Activated B cell treated with CpG ODN at 0.5 μM for 24 hours (primary cell): ENCODE results near the gene CHD6. TPM values are rescaled to one million over a fixed set of nuclear protein-coding genes. Genes with fewer than 3 reads are reported as not detected.

ENCODE experiments used
- ATAC-seq: fragments of 200-7000 bp; cut with Tn5 transposase; one replicate; pipeline ENCODE4 v1.10.0; 2021; ENCODE audit warnings: low read depth, mild to moderate bottlenecking, moderate library complexity
- CTCF ChIA-PET: fragments of 350-600 bp; sonication (Branson Sonifier 250); formaldehyde crosslinking; loops from one replicate; lab custom pipeline; 2021; ENCODE audit warnings: antibody characterized with exemption; lab: Charles Lee
- POLR2A ChIA-PET: fragments of 350-600 bp; sonication (Branson Sonifier 250); formaldehyde crosslinking; loops from one replicate; lab custom pipeline; 2021; ENCODE audit warnings: antibody characterized with exemption; lab: Charles Lee
- DNase-seq: peaks from one replicate; pipeline ENCODE4 v3.0.0; 2022
- H3K27ac Mint-ChIP-seq: one replicate; pipeline ENCODE4 v1.8.0; 2020; ENCODE audit warnings: mixed read lengths
- H3K27me3 Mint-ChIP-seq: one replicate; pipeline ENCODE4 v1.8.0; 2021; ENCODE audit warnings: mixed read lengths
- H3K36me3 Mint-ChIP-seq: one replicate; pipeline ENCODE4 v1.8.0; 2021; ENCODE audit warnings: low read depth, mixed read lengths
- H3K4me1 Mint-ChIP-seq: one replicate; pipeline ENCODE4 v1.8.0; 2021; ENCODE audit warnings: mixed read lengths
- H3K4me3 Mint-ChIP-seq: one replicate; pipeline ENCODE4 v1.8.0; 2020; ENCODE audit warnings: mild to moderate bottlenecking, mixed read lengths
- H3K9me3 Mint-ChIP-seq: one replicate; pipeline ENCODE4 v1.8.0; 2020; ENCODE audit warnings: mixed read lengths
- intact Hi-C: fragments of 100-400 bp; cut with micrococcal nuclease; formaldehyde crosslinking; loops from one replicate; pipeline ENCODE4 v1.15.1; 2024
- total RNA-seq: library from RNA; stranded (reverse); gene quantifications from 2 replicates; pipeline ENCODE4 v1.2.3, GENCODE V29; 2022
- TF ChIP-seq, protein P1 (sequence below): fragments of 200-600 bp; IDR thresholded peaks from one replicate; pipeline ENCODE4 v1.8.0; 2022; ENCODE audit warnings: antibody characterized with exemption, mild to moderate bottlenecking

CHD6 gene
- total RNA-seq, 1 donor from 2014 or later, result 59.9 TPM

DNA sequence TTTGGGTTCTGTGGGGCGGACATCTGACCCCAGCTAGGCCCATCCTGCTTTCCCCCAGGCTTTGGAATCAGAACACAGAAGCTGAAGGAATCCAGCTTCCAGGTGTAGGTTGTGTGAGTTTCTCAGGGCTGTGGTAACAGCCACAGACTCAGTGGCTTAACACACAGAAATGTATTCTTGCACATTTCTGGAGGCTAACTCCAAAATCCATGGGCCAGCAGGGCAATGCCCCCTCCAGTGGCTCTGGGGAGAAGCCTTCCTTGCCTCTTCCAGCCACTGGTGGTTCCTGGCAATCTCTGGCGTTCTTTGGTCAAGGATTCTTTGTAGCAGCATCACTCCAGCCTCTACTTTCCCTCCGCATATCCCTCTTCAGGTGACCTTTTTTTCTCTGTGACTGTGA lies 250.2 kb downstream of the CHD6 start:
- POLR2A ChIA-PET, result no interaction called here
- Mint-ChIP-seq H3K27me3 (peaks cover 37% of the 10 kb centered on the region), H3K4me1 (peaks cover 9% of the 10 kb centered on the region), H3K36me3 (no peaks in the 10 kb centered on the region), H3K4me3 (no peak overlapping the region), H3K9me3 (peaks cover 10% of the 10 kb centered on the region), H3K27ac (no peak overlapping the region)
- CTCF ChIA-PET, result no interaction called here
- DNase-seq (no peak), ATAC-seq (no peak)
- TF ChIP-seq, protein P1, sequence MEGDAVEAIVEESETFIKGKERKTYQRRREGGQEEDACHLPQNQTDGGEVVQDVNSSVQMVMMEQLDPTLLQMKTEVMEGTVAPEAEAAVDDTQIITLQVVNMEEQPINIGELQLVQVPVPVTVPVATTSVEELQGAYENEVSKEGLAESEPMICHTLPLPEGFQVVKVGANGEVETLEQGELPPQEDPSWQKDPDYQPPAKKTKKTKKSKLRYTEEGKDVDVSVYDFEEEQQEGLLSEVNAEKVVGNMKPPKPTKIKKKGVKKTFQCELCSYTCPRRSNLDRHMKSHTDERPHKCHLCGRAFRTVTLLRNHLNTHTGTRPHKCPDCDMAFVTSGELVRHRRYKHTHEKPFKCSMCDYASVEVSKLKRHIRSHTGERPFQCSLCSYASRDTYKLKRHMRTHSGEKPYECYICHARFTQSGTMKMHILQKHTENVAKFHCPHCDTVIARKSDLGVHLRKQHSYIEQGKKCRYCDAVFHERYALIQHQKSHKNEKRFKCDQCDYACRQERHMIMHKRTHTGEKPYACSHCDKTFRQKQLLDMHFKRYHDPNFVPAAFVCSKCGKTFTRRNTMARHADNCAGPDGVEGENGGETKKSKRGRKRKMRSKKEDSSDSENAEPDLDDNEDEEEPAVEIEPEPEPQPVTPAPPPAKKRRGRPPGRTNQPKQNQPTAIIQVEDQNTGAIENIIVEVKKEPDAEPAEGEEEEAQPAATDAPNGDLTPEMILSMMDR, result no peak
- intact Hi-C loops, result no loop called here

DNA sequence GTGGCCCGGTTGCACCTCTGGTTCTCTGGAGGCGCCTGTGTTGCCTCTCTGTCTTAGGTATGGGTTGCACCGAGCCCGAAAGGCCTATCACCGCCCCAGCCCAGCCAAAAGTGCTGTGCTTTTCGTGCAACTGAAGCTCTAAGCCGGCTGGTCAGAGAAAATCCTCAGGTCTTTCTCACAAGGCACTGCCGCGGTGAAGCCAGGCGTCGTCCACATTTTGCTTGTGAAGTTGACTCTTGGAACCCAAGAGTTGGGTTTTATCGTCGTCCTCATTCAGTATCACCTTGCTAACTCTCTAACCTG lies 250.8 kb downstream of the CHD6 start:
- TF ChIP-seq, protein P1, result no peak
- Mint-ChIP-seq H3K4me3 (no peak overlapping the region), H3K36me3 (no peaks in the 10 kb centered on the region), H3K27ac (no peak overlapping the region), H3K4me1 (peaks cover 9% of the 10 kb centered on the region), H3K9me3 (peaks cover 8% of the 10 kb centered on the region), H3K27me3 (peaks cover 37% of the 10 kb centered on the region)
- intact Hi-C loops, result no loop called here
- ATAC-seq (no peak), DNase-seq (no peak)
- ChIA-PET POLR2A (no interaction called here), CTCF (no interaction called here)

DNA sequence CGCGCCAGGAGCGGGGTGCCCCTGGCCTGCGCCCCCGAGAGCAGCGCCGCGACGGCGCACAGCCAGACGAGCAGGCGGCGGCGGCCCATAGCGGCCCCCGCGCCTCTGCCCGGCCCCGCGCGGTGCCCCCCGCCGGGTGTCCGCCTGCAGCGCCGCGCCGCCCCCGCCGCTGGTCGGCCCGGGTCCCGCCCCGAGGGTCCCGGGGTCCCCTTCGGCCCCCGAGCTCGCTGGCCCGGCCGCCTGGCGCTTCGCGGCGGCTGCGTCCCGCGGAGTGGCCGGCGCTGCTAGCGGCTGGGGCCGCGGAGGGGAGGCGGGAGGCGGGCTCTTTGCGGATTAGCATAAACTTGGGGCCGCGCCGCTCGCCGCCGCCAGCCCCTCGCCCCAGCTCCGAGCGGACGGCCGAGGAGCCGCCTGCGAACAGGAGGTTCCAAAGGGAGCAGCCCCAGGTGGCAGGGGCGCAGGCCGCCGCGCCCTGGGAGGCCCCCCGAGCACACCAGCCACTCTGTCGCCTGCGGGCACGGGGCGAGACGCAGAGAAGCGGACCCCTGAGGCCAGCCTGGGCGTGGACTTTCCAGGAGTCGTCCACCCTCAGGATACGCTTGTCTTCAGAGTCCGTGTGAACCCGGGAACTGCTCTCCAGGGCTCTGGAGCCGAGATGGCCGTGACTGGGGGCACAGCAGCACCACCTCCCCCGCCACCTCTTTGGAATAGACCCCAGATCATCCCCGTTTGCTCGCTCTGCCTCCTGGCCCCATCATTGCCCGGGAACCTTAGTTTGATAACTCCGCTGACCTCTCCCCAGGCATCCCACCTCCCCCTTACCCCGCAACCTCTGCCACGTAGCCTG lies 251.4 kb downstream of the CHD6 start, which contains the start of gene EMILIN3:
TSS of gene EMILIN3 (minus strand) at position 273 of the 847 bp plus-strand sequence. CDS start at position 89, 184 bp downstream.
- ATAC-seq (no peak), DNase-seq (no peak)
- ChIA-PET CTCF (no interaction called here), POLR2A (no interaction called here)
- H3K36me3 Mint-ChIP-seq, result no peaks in the 10 kb centered on the region
- H3K9me3 Mint-ChIP-seq, result peaks cover 6% of the 10 kb centered on the region
- H3K27ac Mint-ChIP-seq, result no peak within 1 kb of the TSS
- TF ChIP-seq, protein P1, result no peak
- H3K4me3 Mint-ChIP-seq, result no peak within 1 kb of the TSS
- H3K27me3 Mint-ChIP-seq, result peaks cover 37% of the 10 kb centered on the region
- intact Hi-C loops, result no loop called here
- H3K4me1 Mint-ChIP-seq, result peaks cover 9% of the 10 kb centered on the region

DNA sequence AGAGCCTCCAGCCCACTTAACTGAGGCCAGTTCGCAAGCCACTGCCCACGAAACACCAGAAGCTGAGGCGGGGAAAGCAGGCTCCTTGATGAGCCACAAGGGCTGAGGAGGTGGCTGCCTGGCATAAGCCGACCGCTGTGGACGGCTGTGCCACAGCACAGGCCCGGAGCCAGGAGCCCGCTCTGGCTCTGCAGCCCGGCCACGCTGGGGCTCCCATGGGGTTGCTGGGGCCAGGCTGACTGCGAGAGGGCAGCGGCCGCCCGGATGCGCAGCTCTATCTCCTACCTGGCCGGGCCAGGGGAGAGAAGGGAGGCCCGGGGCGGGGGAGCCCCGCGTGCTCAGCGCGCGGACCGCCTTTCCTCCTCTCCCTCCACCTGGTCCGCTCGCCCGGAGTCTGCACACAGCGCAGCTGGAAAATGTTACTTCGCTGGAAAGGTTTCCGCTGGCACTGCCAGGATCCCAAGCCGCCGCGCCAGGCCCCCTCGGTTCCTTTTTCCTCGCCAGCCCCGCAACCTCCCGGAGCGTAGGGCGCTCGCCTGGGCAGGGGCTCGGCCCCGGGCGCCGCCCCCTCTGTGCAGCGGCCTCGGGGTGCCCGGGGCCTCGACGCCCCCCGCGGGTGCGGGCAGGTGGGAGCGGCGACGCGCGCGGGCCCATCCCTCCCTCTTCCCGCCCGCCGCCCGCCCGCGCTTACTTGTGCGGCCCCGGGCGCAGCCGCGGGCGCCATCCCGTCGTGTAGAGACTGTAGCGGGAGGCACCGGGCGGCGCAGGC lies 252.2 kb downstream of the CHD6 start:
- ATAC-seq, result no peak
- ChIA-PET POLR2A (no interaction called here), CTCF (no interaction called here)
- DNase-seq, result no peak
- Mint-ChIP-seq H3K9me3 (peaks cover under 1% of the 10 kb centered on the region), H3K36me3 (no peaks in the 10 kb centered on the region), H3K27me3 (peaks cover 32% of the 10 kb centered on the region), H3K4me3 (no peak overlapping the region), H3K4me1 (peaks cover 9% of the 10 kb centered on the region), H3K27ac (no peak overlapping the region)
- TF ChIP-seq, protein P1, result no peak
- intact Hi-C loops, result no loop called here
